Psoas muscle (tissue), 8 donors: ENCODE results near the gene ALKBH4. TPM values are rescaled to one million over a fixed set of nuclear protein-coding genes. Genes with fewer than 3 reads are reported as not detected.

Experiments
- ATAC-seq, 4 donors: fragments of 200-7000 bp; cut with Tn5 transposase; one replicate each; pipeline ENCODE4 v1.9.1; 2020; ENCODE audit warnings: moderate library complexity in 3 of 4, mild to moderate bottlenecking in 2 of 4
- DNase-seq, 2 donors: peaks; one replicate each; pipeline ENCODE4 v3.0.0-alpha.2; 2020
- H3K27ac ChIP-seq: fragments of 200-600 bp; one replicate; pipeline ENCODE4 v1.8.0; 2022
- H3K27me3 ChIP-seq, 3 donors: fragments of 200-600 bp in 1 of 3; one replicate each; pipeline versions ENCODE4 v1.6.1 to v1.8.0; 2013 to 2022; ENCODE audit warnings: low read length in 2 of 3, mild to moderate bottlenecking in 2 of 3, moderate library complexity in 1 of 3; ENCODE audit not compliant: insufficient read depth in 3 of 3
- H3K36me3 ChIP-seq, 2 donors: fragments of 200-600 bp in 1 of 2; one replicate each; pipeline versions ENCODE4 v1.6.1 to v1.8.0; 2013 to 2022; ENCODE audit warnings: low read depth in 1 of 2, mild to moderate bottlenecking in 1 of 2, moderate library complexity in 1 of 2; ENCODE audit not compliant: insufficient read depth in 1 of 2
- H3K4me1 ChIP-seq: fragments of 200-600 bp; one replicate; pipeline ENCODE4 v1.8.0; 2022
- H3K4me3 ChIP-seq: fragments of 200-600 bp; one replicate; pipeline ENCODE4 v1.8.0; 2022; ENCODE audit warnings: mild to moderate bottlenecking
- H3K9me3 ChIP-seq: fragments of 200-600 bp; one replicate; pipeline ENCODE4 v1.8.0; 2022
- CTCF ChIP-seq: fragments of 200-600 bp; IDR thresholded peaks from one replicate; pipeline ENCODE4 v1.8.0; 2022; ENCODE audit warnings: antibody characterized with exemption
- WGBS, 3 donors: extraction: QIAGEN DNeasy Blood & Tissue Kit; methylation state at CpG; one replicate each; pipeline versions ENCODE4 v1.1.6 to v1.1.7; 2013; 5-methylcytosine and 5-hydroxymethylcytosine counted together
- intact Hi-C, 2 donors: fragments of 100-400 bp; cut with DNase I; formaldehyde crosslinking; loops; one replicate each; pipeline versions ENCODE4 v1.11.0 to v1.14.2; 2022
- polyA plus RNA-seq, 3 donors: library from polyadenylated mRNA; stranded (reverse); fragments of 200-250 nt; gene quantifications; one replicate each; pipeline ENCODE4 v1.2.3, GENCODE V29; 2013
- total RNA-seq, 4 donors: library from RNA; stranded (reverse); fragmentation: NEBNext Ultra II Directional in 2 of 4; extraction: Animal tissue kit (Norgen Biotek cat#: 25700) in 2 of 4; gene quantifications; one replicate each; pipeline versions ENCODE4 v1.2.1 to v1.2.4, GENCODE V29; 2021 to 2023
- donor health status: healthy with polysubstance abuse.
- donor health status: DM: no; HTN: no; CAD: no; lungs with moderate emphysema.
- donor health status: Bipolar disorder and iron deficiency.
- donor health status: healthy.
- donor health status: DM: yes; HTN: yes; CAD: no.
- donor health status: DM: no; HTN: no; CAD: no.
- donor health status: DM: no; HTN: no; CAD: no.
- donor health status: DM: yes; HTN: yes; CAD: no.

Gene ALKBH4
- total and polyA plus RNA-seq, 7 donors = 2.7 to 11.1 (median 8.2) TPM

GRCh38 chr7:102463841-102464576, 654 bp downstream of the ALKBH4 start:
- TF ChIP-seq CTCF = no peak
- Histone ChIP-seq H3K4me3 (peak overlapping the region; percentile 78), H3K36me3 (peaks cover 0 to 11% of the 10 kb centered on the region in 2 donors), H3K27ac (peak overlapping the region; percentile 71), H3K27me3 (no peaks in the 10 kb centered on the region), H3K9me3 (no peaks in the 10 kb centered on the region), H3K4me1 (peaks cover 15% of the 10 kb centered on the region)
- ATAC-seq (peak; percentile 2 to 8 (median 4)), DNase-seq (no peak)
- intact Hi-C loops = loop anchor here in 1 of 2 donors (5.0 kb wide), 1 partner anchor 52 kb away; no protein-coding TSS in a partner anchor
- WGBS, 3 donors = 8 to 13% (median 9%) methylated on average over 24 of the region's 24 CpGs

- intact Hi-C loops = loop anchor here in 1 of 2 donors (5.0 kb wide), 1 partner anchor 48 kb away; no protein-coding TSS in a partner anchor
Measured at GRCh38 chr7:102460467-102460866, 4.2 kb downstream of the ALKBH4 start.

GRCh38 chr7:102459221-102459844, 5.3 kb downstream of the ALKBH4 start:
- H3K4me1 ChIP-seq = peaks cover 9% of the 10 kb centered on the region
- no peak overlapping the region for H3K4me3 ChIP-seq
- DNase-seq (no peak), ATAC-seq (no peak)
- intact Hi-C loops = no loop called here
- 92 to 94% (median 93%) methylated on average over 22 to 24 of the region's 24 CpGs for WGBS, 3 donors
- no peak for TF ChIP-seq CTCF
- no peaks in the 10 kb centered on the region for H3K9me3 ChIP-seq
- H3K27ac ChIP-seq = no peak overlapping the region
- H3K27me3 ChIP-seq = no peaks in the 10 kb centered on the region
- peaks cover 3 to 37% of the 10 kb centered on the region in 2 donors for H3K36me3 ChIP-seq

More at GRCh38 chr7:102460467-102460866, 4.2 kb downstream of the ALKBH4 start:
- H3K27ac ChIP-seq = no peak overlapping the region
- H3K4me3 ChIP-seq = no peak overlapping the region
- no peak for DNase-seq
- WGBS, 3 donors = 75 to 83% (median 77%) methylated on average over 8 of the region's 8 CpGs
- no peak for ATAC-seq
- peaks cover 10% of the 10 kb centered on the region for H3K4me1 ChIP-seq
- no peaks in the 10 kb centered on the region for H3K9me3 ChIP-seq
- no peak for TF ChIP-seq CTCF
- H3K27me3 ChIP-seq = no peaks in the 10 kb centered on the region
- peaks cover 3 to 37% of the 10 kb centered on the region in 2 donors for H3K36me3 ChIP-seq

GRCh38 chr7:102457352-102457924, 7.2 kb downstream of the ALKBH4 start:
- H3K4me3 ChIP-seq = no peak overlapping the region
- no peak overlapping the region for H3K27ac ChIP-seq
- H3K27me3 ChIP-seq = no peaks in the 10 kb centered on the region
- ATAC-seq (no peak), DNase-seq (no peak)
- H3K36me3 ChIP-seq = peaks cover 3 to 37% of the 10 kb centered on the region in 2 donors
- no peaks in the 10 kb centered on the region for H3K9me3 ChIP-seq
- 89 to 93% (median 91%) methylated on average over 40 of the region's 40 CpGs for WGBS, 3 donors
- TF ChIP-seq CTCF = no peak
- intact Hi-C loops = no loop called here
- peaks cover 5% of the 10 kb centered on the region for H3K4me1 ChIP-seq
